HepG2 (cell line): ENCODE data around the gene FCMR. TPM values are rescaled to one million over a fixed set of nuclear protein-coding genes. Genes with fewer than 3 reads are reported as not detected.
A peak's percentile ranks its signal among the peaks of the same experiment; 100 is the strongest.
"Not testable (repeated sequence)": the region's sequence is repeated elsewhere in the genome, so short reads cannot be mapped to it uniquely, and the experiment has no call there.

Experiments
- ATAC-seq: fragments of 200-7000 bp; cut with Tn5 transposase; 3 replicates; pipeline ENCODE4 v1.9.1; 2020; ENCODE audit warnings: mild to moderate bottlenecking, moderate library complexity
- BruUV-seq: library from RNA; stranded (reverse); fragments of 400-500 nt; replicated peaks from 2 replicates; lab custom pipeline; 2021; lab: Mats Ljungman, UMichigan
- CTCF ChIA-PET: fragments of 300-600 bp; formaldehyde crosslinking; extraction: SDS; loops from one replicate; lab custom pipeline; 2021; ENCODE audit warnings: low total read pairs, inconsistent platforms, low intra/inter-chr PET ratio; lab: Yijun Ruan, JAX
- POLR2A ChIA-PET: fragments of 350-600 bp; sonication (Branson Sonifier 250); formaldehyde crosslinking; loops from one replicate; lab custom pipeline; 2020; ENCODE audit warnings: antibody characterized with exemption, inconsistent platforms; lab: Yijun Ruan, JAX
- DNase-seq: peaks from one replicate; pipeline ENCODE4 v3.0.0-alpha.2; 2015; ENCODE audit warnings: low spot score
- FAIRE-seq: peaks from 3 replicates; lab custom pipeline; 2011; peaks lifted over from hg19 to GRCh38; lab: Jason Lieb, UNC
- H2AFZ ChIP-seq: one replicate; pipeline ENCODE4 v1.6.1; 2011; ENCODE audit warnings: low read length, inconsistent platforms
- H3K27ac ChIP-seq: fragments of 300-600 bp; 3 replicates; pipeline ENCODE4 v1.8.0; 2011; ENCODE audit warnings: mixed run types, mild to moderate bottlenecking, mixed read lengths, low read length, inconsistent platforms; ENCODE audit not compliant: insufficient read depth; ENCODE audit errors: extremely low read length
- H3K27me3 ChIP-seq, 2 experiments: fragments of 200-600 bp in 1 of 2; 2 replicates in 1 of 2; 3 replicates in 1 of 2; pipeline versions ENCODE4 v1.6.0 to v1.8.0; 2011; ENCODE audit warnings: low read length in 2 of 2, mild to moderate bottlenecking in 2 of 2, moderate library complexity in 2 of 2, inconsistent platforms in 1 of 2; ENCODE audit not compliant: insufficient read depth in 2 of 2, control insufficient read depth in 1 of 2
- H3K36me3 ChIP-seq, 2 experiments: fragments of 200-600 bp in 1 of 2; replicated peaks in 1 of 2; 2 replicates in 1 of 2; 3 replicates in 1 of 2; pipeline versions ENCODE4 v1.5.1 to v1.8.0; 2011; ENCODE audit warnings: low read length in 2 of 2, inconsistent platforms in 1 of 2; ENCODE audit not compliant: insufficient read depth in 2 of 2, control insufficient read depth in 1 of 2
- H3K4me1 ChIP-seq: 2 replicates; pipeline ENCODE4 v1.5.1; 2012; ENCODE audit warnings: low read length, inconsistent platforms; ENCODE audit not compliant: insufficient read depth
- H3K4me2 ChIP-seq: 2 replicates; pipeline ENCODE4 v1.6.0; 2011; ENCODE audit warnings: low read depth, low read length, inconsistent platforms
- H3K4me3 ChIP-seq, 3 experiments: fragments of 200-600 bp in 1 of 3; sonication (generic), shearing (Covaris generic) in 1 of 3; replicated peaks in 1 of 3; 2 replicates each; pipeline ENCODE4 v1.5.1; 2011 to 2016; ENCODE audit warnings: low read length in 3 of 3, inconsistent platforms in 2 of 3, low read depth in 2 of 3, mild to moderate bottlenecking in 2 of 3, control low read depth in 1 of 3, mixed read lengths in 1 of 3; ENCODE audit not compliant: insufficient read depth in 1 of 3
- H3K79me2 ChIP-seq: one replicate; pipeline ENCODE4 v1.6.1; 2011; ENCODE audit warnings: low read length, inconsistent platforms; ENCODE audit not compliant: insufficient read depth
- H3K9ac ChIP-seq: 2 replicates; pipeline ENCODE4 v1.6.0; 2011; ENCODE audit warnings: mild to moderate bottlenecking, low read depth, low read length, inconsistent platforms; ENCODE audit not compliant: insufficient read depth
- H3K9me3 ChIP-seq: 2 replicates; pipeline ENCODE4 v1.5.1; 2012; ENCODE audit warnings: mild to moderate bottlenecking, low read length
- H4K20me1 ChIP-seq: 2 replicates; pipeline ENCODE4 v1.6.0; 2011; ENCODE audit warnings: inconsistent platforms, mild to moderate bottlenecking, low read length, moderate library complexity; ENCODE audit not compliant: insufficient read depth
- BHLHE40 ChIP-seq: IDR thresholded peaks from 2 replicates; pipeline ENCODE4 v1.6.1; 2011; ENCODE audit warnings: low read length, improper control_type of control experiment
- JUNB ChIP-seq: sonication (generic); formaldehyde crosslinking; IDR thresholded peaks from 2 replicates; pipeline ENCODE4 v1.8.0; 2022; ENCODE audit warnings: missing genetic modification reagents, mild to moderate bottlenecking, borderline replicate concordance
- SKIL ChIP-seq: sonication (generic); formaldehyde crosslinking; IDR thresholded peaks from 2 replicates; pipeline ENCODE4 v1.8.0; 2022; ENCODE audit warnings: missing genetic modification reagents, mild to moderate bottlenecking, moderate library complexity, borderline replicate concordance
- ZNF646 ChIP-seq: sonication (generic); formaldehyde crosslinking; IDR thresholded peaks from 2 replicates; pipeline ENCODE4 v1.9.0; 2021; ENCODE audit warnings: mild to moderate bottlenecking, missing genetic modification reagents
- WGBS: methylation state at CpG from one replicate; pipeline ENCODE4 v1.1.6; 2017; ENCODE audit warnings: low lambda C conversion rate; 5-methylcytosine and 5-hydroxymethylcytosine counted together
- in situ Hi-C: cut with HindIII; loops from 2 replicates; pipeline ENCODE4 v1.10.0; 2017; ENCODE audit warnings: low pct_unique_long_range_greater_than_20kb; ENCODE audit not compliant: extremely low pct_ligation_motif_present
- intact Hi-C: fragments of 100-400 bp; cut with micrococcal nuclease; formaldehyde crosslinking; loops from one replicate; pipeline ENCODE4 v1.10.0; 2022; ENCODE audit not compliant: unreplicated experiment
- polyA plus RNA-seq, 8 experiments: library from polyadenylated mRNA; depleted of rRNA in 3 of 8; stranded (reverse) in 7 of 8; unstranded in 1 of 8; fragments of >200 nt; fragmentation: Illumina TruSeq in 4 of 8; extraction: Trizol in 4 of 8; gene quantifications; 2 replicates each; pipeline versions ENCODE4 v1.2.1 to v1.2.3, GENCODE V29; 2011 to 2016; ENCODE audit warnings: low read depth in 4 of 8, missing spikeins in 1 of 8, mixed read lengths in 1 of 8; ENCODE audit not compliant: insufficient read depth in 1 of 8
- total RNA-seq, 5 experiments: library from RNA; depleted of rRNA; stranded (reverse); fragments of >200 nt; fragmentation: Illumina TruSeq; extraction: Trizol; gene quantifications; 2 replicates each; pipeline ENCODE4 v1.2.3, GENCODE V29; 2016; ENCODE audit warnings: low read depth in 1 of 5

FCMR gene
- total and polyA plus RNA-seq, 2 of the 13 experiments (the other 11 are each of a cell fraction or from before 2014, with no cell fraction given) = not detected

GRCh38 chr1:206923961-206924557, 2.3 kb upstream of the FCMR start:
- DNase-seq, ATAC-seq, H3K27ac ChIP-seq, H3K79me2 ChIP-seq, BruUV-seq, H3K9ac ChIP-seq, H3K27me3 ChIP-seq, H3K9me3 ChIP-seq, H3K36me3 ChIP-seq, intact Hi-C loops, H3K4me2 ChIP-seq, H2AFZ ChIP-seq, H4K20me1 ChIP-seq, H3K4me3 ChIP-seq, CTCF ChIA-PET, POLR2A ChIA-PET: not testable (repeated sequence)
- 81% methylated on average over 4 of the region's 4 CpGs for WGBS
- in situ Hi-C loops = loop anchor here (25.0 kb wide), 1 partner anchor 287 kb away; the partner anchor contains the start of gene DYRK3
- TF ChIP-seq ZNF646 (CRISPR knock-in tag) (peak; percentile 94), SKIL (CRISPR knock-in tag) (0 out of 2 replicates have a peak, but pooled peaks have one; percentile 4), BHLHE40 (0 out of 2 replicates have a peak, but pooled peaks have one; percentile 4), JUNB (CRISPR knock-in tag) (0 out of 2 replicates have a peak, but pooled peaks have one; percentile 5)
- peak; percentile 98 for FAIRE-seq
- peaks cover 35% of the 10 kb centered on the region for H3K4me1 ChIP-seq
